Measurements from ENCODE around the gene AIG1. TPM values are rescaled to one million over a fixed set of nuclear protein-coding genes. Genes with fewer than 3 reads are reported as not detected.

AIG1 gene
- polyA plus RNA-seq, 3 donors = 96.3 to 119 (median 108) TPM

DNA sequence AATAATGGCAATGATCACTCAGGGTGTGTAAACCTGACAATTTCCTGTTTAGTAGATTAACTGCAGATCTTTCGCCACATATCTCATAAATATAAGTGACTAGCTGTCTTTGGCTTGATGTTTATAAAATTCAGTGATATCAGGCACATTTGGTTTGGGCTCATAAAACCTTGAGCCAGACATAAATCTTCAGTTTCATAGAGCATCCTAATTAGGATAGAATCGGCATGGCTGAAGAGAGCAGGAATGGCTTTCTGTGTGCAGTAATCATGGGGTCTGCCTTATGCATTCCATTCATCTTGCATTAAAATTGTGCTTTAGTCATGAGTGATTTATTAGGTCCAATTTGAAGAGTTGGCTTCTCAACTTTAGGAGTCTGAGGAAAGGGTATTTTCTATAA lies 27.2 kb downstream of the AIG1 start:
- DNase-seq = no peak

DNA sequence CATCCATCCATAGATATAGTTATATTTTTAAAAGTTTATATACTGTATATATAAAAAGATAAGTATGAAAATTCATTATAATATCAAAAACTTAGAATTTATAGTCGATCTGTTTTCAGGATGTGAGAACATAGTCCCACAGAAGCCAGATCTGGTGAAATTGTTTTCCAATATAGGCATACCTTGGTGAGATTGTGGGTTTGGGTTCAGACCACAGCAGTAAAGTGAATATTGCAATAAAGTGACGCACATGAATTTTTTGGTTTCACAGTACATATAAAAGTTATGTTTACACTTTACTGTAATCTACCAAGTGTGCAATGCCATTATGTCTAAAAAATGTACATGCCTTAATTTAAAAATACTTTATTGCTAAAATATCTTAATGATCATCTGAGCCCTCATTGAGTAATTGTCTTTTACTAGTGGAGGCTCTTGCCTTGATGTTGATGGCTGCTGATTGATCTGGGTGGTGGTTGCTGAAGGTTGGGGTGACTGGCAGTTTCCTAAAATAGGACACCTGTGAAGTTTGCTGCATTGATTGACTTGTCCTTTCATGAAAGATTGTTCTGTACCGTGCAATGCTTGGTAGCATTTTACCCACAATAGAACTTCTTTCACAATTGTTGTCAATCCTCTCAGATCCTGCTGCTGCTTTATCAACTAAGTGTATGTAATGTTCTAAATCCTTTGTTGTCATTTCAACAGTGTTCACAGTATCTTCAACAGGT lies 29.8 kb downstream of the AIG1 start:
- DNase-seq = no peak

DNA sequence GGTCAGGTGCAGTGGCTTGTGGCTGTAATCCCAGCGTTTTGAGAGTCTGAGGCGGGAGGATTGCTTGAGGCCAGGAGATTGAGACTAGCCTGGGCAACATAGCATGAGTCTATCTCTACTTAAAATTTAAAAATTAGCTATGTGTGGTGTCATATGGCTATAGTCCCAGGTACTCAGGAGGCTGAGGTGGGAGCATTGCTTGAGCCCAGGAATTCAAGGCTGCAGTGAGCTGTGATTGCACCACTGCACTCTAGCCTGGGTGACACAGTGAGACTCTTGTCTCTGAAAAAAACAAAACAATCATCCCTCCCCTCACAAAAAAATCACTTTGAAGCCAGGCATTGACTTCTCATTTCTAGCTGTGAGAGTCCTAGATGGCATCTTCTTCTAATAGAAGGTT lies 32.1 kb downstream of the AIG1 start:
- DNase-seq = no peak

DNA sequence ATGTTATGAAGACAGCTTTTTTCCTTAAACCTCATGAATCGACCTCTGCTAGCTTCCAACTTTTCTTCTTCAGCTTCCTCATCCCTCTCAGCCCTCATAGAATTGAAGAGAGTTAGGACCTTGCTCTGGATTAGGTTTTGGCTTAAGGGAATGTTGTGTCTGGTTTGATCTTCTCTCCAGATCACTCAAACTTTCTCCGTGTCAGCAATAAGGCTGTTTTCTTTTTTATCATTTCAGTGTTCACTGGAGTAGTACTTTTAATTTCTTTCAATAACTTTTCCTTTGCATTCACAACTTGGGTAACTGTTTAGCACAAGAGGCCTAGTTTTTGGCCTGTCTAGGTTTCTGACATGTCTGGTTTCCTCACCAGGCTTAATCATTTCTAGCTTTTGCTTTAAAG lies 32.6 kb downstream of the AIG1 start:
- no peak for DNase-seq

DNA sequence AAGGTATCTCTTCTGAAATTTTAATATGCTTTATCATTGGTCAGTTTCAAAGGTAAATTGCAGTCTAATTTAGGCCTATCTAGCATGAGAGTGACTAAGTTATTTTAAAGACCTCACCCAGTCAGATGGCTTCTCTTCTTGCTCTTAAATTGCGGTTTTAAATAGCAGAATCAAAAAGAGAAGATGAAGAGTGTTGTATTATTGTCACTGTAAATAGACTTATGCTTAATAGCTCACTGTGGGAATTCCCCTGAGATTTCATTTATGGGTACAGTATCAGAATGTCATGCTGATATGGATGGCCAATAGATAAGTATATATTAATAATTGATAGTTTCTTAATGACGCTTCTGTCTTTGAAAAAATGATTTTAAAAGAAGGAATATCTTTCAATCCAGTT lies 35.7 kb downstream of the AIG1 start:
- no peak for DNase-seq

DNA sequence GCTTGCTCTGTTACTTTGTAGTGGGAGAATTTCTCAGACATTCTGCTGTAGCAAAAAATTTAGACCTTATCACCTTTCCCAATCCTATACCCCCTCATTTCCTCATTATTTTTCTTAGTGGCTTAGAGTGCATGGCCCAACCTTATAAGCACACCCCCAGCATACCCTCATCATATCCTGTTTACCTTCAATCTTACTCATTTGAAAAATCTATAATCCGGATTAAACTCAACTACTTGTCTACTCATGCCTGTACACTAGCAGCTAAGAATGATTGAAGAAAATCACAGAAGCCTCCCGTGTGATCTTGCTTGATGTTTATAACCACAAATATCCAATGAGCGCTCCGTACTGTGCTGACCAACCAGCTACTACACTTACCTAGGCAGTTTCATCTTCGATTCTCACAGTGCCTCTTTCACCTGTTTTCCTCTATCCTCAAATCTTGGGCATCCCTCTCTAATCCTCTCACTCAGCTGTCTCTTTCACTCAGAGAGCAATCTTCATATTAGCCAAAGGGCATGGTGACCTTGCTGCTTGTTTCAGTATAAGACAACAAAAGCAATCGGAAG lies 36.6 kb downstream of the AIG1 start:
- no peak for DNase-seq

DNA sequence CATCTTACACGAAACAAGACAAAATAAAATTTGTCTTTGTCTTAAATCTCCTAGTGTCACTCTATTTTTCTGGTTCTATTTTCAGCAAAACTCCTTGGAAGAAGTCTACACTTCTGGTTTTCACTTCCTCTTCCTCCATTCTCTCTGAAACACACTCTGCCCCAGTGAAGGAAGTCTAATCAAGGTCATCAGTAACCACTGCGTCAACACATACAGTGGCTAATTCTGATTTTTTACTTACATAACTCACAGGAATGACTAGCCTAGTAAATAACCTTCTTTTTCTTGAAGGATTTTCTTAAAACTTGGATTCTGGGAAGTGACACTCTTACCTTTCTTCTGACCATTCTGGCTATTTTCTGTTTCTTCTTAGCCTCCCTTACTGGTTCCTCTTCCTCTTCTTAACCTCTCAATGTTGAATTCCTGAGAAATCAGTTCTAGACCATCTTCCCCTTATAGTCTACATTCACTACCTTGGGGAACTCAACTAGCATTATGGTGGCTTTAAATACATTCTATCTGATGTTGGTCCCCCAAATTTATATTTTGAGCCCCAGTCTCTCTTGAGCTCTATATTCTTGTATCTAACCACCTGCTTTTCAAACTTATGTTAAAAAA lies 37.5 kb downstream of the AIG1 start:
- DNase-seq = no peak

DNA sequence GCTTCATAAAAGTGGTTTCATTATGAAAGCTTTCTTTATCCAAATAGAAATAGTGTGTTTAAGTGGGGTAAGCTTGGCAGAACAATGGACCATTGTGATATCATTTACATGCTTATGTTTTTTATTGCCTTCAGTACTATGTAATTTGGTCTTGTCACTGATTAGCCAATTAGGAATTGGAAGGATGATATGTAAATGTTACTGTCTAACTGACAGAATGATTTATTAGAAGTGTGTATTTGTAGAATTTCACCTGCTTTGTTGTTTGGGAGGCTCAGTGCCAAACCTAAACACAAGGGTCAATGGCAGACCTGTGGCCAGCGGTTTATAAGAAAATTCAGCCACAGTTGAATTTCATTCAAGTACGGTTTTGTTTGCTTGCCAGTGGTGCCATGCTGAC lies 39.0 kb downstream of the AIG1 start:
- DNase-seq = no peak

DNA sequence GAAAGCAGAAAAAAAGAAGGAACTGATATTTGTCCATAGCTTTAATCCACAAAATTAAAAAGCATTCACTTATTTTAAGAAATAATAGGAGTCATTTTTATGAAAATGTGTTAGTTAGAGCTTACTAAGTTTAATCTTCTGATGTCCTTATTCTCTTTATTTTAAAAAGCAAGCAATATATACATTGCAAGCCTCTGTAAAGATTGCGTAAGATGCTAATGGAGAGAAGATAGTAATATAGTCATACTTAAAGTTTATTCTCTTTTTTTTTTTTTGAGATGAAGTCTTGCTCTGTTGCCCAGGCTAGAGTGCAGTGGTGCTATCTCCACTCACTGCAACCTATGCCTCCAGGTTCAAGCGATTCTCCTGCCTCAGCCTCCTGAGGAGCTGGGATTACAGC lies 39.7 kb downstream of the AIG1 start:
- DNase-seq = no peak

DNA sequence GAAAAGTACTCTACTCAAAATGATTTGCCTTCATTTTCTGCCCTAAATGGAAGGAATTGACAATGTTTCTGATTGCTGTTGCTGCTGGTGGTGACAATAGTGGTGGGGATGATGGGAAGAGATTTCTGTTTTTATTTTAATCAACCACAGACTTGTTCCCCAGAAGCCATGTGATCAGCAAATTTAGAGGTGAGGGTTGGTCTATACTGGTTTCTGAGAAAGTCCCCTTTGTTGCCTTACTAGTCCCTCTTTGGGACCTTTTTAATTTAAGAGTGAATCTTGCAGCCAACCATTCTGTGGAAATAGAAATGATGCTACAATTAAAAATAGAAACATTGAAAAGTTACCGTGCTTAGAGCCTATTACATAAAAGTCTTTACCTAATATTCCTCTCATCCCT lies 43.2 kb downstream of the AIG1 start:
- no peak for DNase-seq

DNA sequence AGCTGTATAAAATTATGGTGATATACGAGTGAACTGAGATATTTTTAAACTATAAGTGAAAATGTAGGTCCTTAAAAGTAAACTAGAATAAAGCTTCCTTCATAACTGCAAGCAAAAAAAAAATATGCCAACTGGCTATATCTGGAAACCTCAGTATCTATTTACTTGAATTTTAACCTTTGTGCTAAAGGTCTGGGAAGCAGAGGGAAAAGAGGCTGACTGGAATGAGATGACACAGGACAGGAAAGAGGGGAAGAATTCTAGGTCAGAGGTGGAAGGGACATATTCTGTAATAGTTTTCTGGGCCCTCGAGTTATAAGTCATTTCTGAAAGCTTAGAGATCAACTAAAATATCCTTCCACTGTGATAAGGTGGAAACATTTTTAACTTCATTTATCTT lies 46.8 kb downstream of the AIG1 start:
- peak; percentile 7 for DNase-seq

DNA sequence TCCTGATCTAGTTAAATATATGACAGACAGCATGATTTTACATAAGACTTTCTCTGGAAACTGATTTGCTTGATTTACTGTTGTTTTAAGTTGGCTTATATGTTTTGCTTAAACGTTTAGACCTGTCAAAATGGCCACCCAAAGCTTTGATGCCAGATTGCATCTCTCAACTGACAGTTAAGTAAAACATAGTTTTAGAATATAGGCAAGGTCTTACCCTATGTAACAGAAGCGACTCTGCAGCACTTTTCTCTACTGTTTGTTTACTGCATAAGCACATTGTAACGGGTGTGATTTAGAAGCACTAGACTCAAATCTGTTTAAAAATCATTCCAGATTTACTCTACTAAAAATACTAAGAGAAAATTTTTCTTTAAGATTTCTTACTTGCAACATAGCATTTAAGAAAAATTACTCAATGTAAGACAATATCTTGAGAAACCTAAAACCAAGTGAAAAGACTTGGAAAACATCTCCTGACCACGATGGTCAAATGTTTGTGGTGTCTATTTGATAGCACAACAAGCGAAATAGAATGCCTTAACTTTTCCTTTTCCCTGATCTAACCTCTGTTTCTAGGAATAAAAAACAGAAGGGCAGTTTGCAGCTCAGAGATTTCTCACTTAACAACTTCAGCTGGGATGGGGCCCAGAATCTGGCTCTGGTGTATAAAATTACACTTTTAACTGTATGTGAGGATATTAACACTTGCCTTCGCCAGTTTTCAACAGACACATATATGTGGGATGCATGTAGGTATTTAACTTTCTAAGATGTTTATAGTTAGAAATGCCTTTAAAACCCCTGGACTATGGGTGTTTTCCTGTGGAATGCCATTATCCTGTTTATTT lies 47.4 kb downstream of the AIG1 start:
- DNase-seq = peak; percentile 17

DNA sequence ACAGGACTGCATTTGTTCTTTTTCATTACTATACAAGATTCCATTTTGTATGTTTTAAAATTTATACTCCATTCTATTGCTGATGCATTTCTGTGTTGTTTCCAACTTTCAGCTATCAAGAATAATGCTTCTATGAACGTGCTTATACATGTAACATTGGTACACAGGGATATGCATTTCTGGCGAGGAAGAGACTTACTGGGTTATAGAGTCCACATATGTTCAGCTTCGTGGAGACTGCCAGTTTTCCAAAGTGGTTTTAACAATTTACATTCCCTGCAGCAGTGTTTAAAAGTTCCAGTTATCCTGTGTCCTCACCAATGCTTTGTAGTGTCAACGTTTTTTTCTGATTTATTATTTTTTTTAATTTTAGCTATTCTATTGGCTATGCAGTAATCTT lies 48.5 kb downstream of the AIG1 start:
- DNase-seq = no peak

DNA sequence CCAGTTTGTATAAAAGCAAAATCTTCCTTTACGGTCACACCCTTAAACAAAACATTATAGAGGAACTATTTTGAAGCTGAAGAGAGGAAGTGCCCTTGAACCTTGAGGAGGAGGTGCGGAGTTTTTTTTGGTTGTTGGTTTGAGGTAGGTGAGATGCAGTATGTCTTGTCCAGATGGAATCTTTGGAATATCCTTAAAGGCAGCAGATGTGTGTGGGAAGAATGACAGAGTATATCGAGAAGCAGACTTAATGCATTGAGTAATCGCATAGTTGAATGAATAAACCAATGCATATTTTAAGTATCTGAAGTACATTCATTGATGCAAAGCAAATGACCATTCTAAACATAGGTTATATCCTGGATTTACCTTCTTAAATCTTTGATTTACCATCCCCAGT lies 49.9 kb downstream of the AIG1 start:
- no peak for DNase-seq

DNA sequence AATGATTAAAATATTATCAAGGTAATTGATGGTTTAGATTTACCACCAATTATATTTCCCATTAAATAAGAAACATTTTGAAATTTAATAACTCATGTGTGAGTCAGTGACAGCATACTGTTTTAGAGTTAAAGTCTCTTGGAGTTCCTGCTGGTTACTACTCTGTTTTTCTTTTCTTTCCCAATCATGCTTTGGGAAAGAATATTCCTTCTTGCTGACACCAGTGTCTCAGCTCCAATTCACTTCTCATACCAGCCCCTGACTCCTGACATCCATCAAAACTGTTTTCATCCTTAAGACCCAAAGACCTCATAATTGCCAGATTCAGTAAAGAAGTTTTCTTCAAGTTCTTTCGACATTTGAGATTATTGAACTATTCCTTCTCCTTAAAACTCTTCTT lies 50.3 kb downstream of the AIG1 start:
- DNase-seq = no peak

DNA sequence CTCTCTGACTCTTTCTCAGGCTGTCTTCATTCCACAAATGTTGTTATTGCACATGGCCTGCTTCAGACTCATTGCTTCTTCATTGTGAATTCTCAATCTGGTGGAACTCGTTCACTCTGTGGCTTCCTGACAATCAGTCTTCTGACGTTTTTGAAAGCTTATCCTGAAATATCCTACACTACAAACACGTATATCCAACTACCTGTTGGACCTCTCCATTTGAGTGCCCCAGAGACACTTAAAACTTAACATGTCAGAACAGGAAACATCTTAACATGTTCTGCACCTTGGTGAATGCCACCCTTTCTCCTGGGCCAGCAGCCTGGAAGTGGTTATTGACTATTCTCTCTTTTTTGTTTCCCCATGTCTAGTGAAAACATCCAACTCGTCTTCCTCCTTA lies 50.8 kb downstream of the AIG1 start:
- DNase-seq = no peak

DNA sequence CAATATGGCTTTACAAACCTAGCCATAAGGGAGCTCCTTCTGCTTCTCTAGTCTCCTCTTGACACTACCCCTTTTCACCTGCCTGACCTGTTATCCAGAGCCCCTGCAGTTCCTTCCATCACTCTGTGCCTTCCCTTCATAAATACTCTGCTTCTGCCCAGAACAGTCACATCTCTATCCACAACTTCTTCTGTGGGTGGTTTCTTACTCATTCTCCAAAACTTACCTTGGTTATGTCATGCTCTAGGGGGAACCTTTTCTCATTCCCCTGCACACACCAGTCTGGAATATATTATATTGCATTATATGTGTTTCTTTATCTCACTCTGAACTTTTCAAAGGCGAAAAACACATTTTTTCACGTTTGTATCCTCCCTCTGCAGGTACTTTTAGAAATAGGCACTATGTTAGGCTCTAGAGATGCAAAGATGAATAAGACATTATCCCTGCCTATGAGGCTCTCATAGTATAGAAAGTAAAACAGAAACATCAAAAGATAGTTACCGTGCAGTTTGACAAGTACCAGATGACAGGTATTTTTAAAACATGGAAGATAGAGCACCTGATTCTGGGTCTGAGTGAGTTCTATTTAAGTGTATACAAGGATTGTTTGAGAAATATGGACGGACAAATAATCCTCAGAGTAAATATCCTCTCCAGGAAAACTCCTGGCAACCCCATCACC lies 51.5 kb downstream of the AIG1 start:
- DNase-seq = no peak

DNA sequence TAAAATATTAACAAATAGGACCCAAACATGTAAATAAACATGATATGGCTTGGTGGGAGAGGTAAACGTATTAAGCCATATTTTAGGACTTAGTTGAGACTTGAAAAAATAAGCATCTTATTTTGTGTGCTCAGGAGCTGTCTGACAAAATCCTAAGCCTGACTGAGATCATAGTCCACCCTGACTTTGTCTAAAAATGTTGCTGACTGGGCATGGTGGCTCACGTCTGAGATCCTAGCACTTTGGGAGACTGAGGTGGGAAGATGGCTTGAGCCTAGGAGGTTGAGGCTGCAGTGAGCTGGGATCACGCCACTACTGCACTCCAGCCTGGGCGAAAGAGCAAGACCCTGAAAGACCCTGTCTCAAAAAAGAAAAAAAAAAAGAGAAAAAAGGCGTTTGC lies 52.1 kb downstream of the AIG1 start:
- no peak for DNase-seq

DNA sequence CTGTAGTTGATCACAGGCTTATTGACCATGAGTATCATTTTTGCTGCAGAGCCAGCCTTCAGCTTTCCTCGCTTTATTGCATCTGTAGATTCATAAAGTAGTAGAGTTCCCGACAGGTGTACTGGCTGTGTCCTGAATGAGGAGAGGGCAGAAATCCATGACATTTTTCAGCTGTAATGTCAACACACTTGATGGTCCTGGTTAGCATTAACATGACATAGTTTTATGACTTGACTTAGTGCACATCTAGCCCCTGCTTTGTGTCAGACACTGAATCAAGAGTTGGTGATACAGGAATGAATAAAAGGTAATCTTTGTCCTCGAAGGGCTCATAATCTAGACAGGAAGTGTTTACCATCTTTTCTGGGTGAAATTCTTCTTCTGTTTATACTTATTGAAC lies 55.0 kb downstream of the AIG1 start:
- no peak for DNase-seq

DNA sequence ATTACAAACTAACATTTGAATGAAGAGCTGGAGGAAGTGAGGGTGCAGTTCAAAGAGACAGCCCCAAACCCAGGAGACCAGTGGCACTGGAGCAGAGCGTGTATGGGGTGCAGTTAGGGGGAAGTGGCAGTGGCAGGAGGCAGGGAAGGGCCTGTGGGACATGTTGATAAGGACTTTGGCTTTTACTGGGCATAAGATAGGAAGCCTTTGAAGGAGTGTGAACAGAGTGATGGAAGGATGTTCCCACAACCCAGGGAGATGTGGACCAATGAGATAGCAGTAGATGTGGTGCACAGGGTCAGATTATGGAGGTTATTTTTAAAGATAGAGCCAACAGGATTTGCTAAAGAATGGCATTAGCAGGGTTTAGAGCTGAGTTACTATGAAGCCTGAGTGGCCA lies 56.4 kb downstream of the AIG1 start:
- DNase-seq = no peak

DNA sequence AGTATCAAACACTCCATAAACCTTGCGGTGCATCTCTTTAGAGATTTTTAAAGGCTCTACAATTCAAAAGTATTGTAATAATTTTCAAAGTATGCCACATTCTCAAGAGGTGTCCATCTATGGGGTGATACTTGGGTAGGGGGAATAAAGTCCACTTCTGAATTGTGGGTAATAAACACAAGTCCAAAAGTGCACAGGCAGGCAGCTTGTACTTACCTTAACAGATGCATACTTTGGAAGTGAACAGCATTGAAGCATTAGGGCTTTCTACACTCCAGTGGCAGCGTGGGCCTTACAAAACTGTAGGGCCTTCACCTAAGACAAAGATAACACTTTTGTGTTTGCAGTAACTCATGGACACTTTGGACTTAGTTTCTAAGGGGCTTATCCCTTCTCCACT lies 58.6 kb downstream of the AIG1 start:
- no peak for DNase-seq

DNA sequence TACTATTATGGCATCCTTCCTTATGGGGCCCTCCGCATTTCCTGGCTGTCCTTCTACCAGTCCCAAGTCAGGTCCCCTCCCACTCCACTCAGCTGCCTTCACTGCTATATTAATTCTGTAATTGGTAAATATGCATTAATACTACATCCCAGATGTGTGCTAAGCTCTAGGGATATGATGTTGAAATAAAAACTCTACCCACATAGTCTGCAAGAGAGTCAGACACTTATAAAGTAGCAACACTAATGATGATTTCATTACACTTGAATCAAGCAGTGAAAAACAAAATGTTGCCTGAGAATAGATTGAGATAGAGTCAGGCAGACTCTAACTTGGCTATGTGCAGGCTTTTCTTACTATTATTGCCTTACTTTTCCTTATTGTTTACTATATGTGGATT lies 62.4 kb downstream of the AIG1 start:
- no peak for DNase-seq
